ENCODE data around the gene OR2A2.

DNA sequence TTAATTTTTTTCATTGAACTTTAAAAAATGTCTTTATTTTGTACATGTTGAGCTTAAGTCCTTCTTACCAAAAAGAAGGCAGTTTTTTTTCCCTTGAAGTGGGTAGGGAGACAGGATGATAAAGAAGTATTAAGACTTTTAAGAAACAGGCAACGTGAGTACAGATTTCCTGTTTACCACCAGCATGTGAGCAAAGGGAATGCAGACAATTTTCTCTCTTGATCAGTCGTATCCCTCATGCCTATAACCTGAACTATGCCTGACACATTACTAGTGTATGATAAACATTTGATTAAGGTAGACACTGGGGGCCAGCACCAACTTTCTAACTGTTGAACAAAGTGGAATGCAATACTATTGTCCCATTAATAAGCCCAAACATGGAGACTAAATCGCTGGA, 8.8 kb upstream of the OR2A2 start:
- TF ChIP-seq POLR2A (IDR thresholded peaks at IDR 0.05; ENCODE audit: low read length) = no peak
- TF ChIP-seq GATA1 (IDR thresholded peaks at IDR 0.05; ENCODE audit: low read depth, low read length) = no peak
